Putamen (tissue), 1 donor: ENCODE measurements around the gene SLC22A17.
"Not testable (repeated sequence)": the region's sequence is repeated elsewhere in the genome, so short reads cannot be mapped to it uniquely, and the experiment has no call there.

Source experiments
- DNase-seq: peaks from one replicate; pipeline ENCODE4 v3.0.0-alpha.2; 2016; ENCODE audit warnings: low spot score

Gene SLC22A17

DNA sequence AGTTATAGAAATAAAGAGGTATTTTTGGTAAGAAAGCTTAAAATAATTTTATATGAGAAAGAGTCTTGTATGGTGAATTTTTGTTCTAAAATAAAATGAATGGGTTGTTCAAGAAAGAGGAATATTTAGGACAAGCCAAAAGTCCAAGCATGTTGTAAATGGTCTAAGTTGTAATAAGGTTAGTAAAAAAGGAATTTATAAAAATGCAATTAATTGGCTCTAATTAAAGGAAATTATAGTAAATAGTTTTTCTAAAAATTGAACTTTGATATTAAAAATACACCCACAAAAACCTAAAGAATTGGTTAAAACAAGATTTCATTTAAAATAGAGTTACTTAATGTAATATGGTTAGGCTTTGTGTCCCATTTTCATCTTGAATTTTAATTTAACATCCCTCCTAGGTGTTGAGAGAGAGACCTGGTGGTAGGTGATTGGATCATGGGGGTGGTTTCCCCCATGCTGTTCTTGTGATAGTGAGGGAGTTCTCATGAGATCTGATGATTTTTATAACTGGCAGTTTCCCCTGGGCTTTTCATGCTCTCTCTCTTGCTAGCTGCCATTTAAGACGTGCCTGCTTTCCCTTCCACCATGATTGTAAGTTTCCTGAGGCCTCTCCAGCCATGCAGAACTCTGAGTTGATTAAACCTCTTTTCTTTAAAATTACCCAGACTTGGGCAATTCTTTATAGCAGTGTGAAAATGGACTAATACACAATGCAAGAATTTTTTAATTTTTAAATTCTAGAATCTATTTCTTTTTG, 13.0 kb downstream of the SLC22A17 start:
- DNase-seq = no peak

DNA sequence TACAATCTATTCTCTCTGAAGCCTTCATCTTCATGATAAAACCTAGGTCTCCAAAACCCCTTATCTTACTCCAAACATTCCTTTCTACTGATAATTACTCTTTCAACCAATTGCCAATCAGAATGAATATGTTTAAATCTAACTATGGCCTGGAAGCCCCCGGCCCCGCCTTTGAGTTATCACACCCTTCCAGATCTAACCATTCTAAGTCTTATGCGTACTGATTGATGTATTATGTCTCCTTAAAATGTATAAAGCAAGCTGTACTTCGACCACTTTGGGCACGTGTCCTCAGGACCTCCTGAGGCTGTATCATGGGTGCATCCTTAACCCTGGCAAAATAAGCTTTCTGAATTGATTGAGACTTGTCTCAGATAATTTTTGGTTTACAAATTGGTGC, 17.1 kb downstream of the SLC22A17 start:
- no peak for DNase-seq

DNA sequence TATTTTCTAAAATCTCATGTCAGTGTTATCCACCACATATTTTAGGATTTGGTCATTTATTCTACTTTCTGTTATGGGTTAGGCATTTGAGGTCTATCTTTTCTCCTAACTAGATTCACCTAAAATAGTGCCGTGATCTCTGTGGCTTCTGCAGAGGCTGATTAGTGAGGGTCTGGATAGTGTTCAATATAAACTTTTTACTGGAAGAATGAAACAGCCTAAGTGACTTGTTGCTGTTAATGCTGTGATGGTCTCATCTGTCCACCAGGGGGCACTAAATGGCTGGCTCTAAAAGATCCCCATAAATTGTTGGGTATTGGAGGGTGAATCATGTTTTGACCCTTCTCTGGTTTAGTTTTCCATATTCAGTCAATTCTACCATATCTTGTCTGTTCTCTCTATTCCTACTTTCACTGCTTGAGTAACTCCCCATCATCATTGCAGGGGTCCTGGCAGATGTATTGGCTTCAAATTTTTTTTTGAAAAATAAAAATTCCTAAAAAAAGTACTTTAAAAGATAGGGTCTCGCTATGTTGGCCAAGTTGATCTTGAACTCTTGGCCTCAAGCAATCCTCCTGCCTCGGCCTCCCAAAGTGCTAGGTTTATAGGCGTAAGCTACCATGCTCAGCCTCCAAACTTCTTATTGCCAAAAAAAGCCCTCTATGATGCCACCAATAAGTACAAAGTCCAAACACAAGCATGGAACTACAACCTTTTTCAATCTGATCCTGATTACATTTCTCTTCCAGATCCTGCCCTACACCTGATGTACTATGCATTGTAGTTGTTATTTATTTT, 24.5 kb downstream of the SLC22A17 start:
- DNase-seq = peak; percentile 74

DNA sequence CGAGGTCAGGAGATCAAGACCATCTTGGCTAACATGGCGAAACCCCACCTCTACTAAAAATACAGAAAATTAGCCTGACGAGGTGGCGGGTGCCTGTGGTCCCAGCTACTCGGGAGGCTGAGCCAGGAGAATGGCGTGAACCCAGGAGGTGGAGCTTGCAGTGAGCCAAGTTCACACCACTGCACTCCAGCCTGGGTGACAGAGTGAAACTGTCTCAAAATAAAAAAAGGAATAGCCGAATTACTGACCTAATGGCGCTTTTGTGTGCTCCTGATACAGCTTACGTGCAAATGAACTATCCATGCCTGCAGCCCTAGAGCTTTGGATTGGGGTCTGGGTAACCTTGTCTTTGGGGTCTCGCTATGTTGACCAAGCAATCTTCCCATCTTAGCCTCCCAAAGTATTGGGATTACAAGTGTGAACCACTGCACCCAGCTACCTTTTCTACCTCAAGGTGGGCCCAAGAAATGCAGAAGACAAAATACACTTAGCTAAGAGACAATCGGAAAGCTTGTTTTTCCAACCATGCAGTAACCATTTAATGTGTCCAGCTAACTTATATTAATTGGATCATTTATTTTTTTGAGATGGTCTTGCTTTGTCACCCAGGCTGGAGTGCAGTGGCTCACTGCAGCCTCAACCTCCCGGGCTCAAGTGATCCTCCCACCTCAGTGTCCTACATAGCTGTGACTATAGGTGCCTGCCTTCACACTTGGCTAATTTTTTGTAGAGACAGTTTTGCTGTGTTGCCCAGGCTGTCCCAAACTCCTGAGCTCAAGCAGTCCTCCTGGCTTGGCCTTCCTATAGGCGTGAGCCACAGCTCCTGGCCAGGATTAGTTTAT, 26.0 kb downstream of the SLC22A17 start:
- DNase-seq = no peak

DNA sequence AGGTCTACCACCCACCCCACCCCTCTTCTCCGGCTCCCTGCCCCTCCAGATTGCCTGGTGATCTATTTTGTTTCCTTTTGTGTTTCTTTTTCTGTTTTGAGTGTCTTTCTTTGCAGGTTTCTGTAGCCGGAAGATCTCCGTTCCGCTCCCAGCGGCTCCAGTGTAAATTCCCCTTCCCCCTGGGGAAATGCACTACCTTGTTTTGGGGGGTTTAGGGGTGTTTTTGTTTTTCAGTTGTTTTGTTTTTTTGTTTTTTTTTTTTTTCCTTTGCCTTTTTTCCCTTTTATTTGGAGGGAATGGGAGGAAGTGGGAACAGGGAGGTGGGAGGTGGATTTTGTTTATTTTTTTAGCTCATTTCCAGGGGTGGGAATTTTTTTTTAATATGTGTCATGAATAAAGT, 26.9 kb downstream of the SLC22A17 start:
- DNase-seq = not testable (repeated sequence)

DNA sequence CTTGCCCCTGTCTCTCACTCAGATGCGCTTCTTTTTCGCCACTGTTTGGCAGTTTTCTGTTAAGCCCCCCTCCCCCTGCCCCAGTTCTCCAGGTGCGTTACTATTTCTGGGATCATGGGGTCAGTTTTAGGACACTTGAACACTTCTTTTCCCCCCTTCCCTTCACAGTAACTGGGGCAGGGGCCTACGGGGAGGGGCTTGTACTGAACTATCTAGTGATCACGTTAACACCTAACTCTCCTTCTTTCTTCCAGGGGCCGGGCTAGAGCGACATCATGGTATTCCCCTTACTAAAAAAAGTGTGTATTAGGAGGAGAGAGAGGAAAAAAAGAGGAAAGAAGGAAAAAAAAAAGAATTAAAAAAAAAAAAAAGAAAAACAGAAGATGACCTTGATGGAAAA, 27.7 kb downstream of the SLC22A17 start:
- no peak for DNase-seq

DNA sequence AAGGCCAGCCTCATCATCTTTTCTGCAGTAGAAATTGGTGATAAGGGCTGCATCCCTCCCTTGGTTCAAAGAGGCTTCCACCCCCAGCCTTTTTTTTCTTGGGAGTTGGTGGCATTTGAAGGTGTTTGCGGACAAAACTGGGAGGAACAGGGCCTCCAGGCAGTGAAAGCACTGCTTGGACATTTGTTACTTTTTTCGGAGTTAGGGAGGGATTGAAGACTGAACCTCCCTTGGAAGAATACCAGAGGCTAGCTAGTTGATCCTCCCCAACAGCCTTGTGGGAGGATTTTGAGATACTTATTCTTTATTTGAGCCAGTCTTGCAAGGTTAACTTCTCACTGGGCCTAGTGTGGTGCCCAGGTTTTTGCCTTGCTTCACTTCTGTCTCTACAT, 28.2 kb downstream of the SLC22A17 start:
- no peak for DNase-seq

DNA sequence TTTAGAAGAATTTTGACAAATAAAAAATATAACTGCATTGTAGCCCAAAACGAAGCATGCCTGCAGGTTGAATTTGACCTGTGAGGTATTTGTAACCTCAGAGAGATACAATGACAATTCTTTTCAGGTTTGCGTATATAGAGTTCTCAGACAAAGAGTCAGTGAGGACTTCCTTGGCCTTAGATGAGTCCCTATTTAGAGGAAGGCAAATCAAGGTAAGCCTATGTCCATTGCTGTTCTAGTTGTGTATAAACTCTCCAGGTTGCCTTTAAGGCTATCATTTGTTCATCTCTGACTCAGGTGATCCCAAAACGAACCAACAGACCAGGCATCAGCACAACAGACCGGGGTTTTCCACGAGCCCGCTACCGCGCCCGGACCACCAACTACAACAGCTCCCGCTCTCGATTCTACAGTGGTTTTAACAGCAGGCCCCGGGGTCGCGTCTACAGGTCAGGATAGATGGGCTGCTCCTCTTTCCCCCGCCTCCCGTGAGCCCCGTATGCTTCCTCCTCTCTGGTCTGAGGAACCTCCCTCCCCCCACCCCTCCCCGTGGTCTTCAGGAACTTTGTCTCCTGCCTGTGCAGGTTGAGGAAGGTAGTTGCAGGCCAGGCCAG, 28.7 kb downstream of the SLC22A17 start:
- no peak for DNase-seq

DNA sequence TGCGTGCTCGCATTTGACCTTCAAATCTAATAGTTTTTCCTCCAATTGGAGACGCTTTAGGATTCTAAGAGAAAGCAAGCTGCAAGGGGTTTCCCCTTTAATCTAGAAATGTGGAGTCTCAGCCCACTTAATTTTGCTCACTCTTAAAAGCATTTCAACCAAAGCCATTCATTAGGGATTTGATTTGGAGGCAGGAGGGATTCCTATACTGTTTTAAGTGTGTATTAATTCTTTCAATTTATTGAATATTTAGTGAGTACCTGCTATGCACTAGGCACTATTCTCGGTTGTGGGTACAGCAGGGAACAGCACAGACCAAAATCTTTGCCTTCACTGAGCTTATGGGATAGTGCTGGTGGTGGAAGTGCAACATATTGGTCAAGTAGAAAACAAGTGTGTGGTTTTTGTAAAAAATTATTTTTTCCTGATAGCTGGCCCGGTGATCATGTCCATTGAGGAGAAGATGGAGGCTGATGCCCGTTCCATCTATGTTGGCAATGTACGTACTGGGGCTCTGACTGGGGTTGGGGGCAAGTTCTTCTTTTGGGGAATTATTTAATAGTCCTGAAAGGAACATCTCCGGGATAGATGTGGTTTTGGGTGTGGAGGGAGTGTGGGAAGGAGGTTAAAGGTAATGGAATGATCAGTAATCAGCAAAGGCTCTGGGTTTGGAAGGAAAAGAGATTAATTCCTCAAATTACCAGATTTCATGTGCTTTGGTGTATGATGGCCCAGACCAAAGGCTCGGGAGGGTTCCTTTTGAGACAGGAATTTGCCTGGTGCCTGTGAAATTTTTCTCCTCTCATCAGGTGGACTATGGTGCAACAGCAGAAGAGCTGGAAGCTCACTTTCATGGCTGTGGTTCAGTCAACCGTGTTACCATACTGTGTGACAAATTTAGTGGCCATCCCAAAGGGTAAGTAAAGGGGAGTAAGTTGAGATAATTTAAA, 29.8 kb downstream of the SLC22A17 start:
- DNase-seq = no peak

DNA sequence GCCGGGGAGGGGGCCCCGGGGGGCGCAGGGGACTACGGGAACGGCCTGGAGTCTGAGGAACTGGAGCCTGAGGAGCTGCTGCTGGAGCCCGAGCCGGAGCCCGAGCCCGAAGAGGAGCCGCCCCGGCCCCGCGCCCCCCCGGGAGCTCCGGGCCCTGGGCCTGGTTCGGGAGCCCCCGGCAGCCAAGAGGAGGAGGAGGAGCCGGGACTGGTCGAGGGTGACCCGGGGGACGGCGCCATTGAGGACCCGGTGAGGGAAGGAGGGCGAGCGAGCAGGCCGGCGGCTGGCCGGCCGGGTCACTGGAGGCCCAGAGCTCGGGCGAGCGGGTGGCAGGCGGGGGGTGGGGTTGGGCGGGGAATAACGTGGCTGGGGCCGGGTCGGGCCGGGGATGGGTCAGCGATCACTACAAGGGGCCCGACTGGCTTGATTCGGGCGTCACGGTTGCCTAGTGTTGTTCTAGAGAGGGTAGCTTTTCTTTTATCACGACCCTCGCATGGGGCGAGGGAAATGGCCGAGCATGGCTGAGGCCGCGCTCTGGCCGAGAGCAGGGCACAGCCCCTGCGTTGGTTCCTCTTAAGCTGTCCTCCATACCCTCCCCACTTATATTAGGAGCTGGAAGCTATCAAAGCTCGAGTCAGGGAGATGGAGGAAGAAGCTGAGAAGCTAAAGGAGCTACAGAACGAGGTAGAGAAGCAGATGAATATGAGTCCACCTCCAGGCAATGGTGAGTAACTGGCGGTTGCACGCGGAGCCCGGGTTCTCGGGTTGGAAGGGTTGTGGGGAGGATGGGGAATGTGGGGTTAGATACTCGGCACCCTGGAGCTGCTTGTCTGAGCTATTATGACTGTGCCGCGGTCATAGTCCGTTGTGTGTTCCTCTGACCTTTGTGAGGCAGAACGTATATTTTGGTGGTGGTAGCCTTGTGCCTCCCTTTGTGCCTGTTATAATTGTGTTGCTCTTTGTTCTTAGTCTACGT, 30.8 kb downstream of the SLC22A17 start:
- DNase-seq = no peak

DNA sequence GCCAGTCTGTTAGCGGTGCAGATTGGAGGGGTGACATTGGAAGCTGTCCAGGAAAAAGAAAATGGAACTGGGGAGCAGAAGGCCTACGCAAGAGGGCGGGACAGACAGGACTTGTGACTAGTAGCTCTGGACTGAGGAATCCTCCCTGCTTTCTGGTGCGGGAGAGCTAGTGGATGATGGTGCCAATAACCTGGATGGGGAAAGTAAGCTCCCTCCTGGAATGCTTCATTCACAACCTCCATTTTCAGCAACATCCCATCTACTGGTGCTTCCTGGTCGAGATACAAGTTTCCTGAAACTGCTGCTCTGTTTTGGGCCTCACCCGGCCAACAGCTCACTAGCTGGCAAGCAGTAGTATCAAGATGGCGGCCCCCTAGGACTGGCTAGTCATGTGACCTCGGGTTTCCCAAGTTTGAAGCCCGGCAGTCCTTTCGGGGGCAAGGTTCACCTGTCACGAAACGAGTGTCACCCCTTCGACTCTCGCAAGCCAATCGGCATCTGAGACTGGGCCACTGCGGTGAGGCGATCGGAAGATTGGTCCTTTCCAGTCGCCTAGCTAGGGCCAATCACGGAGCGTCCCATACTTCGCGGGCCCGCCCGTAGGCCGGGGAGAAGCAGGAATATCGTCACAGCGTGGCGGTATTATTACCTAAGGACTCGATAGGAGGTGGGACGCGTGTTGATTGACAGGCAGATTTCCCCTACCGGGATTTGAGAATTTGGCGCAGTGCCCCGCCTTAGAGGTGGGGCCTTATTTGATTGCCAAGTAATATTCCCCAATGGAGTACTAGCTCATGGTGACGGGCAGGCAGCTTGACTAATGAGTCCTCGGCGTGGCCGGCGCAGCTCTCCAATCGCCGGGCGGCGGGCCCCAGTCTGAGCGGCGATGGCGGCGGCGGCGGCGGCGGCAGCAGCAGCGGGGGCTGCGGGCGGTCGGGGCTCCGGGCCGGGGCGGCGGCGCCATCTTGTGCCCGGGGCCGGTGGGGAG, 31.8 kb downstream of the SLC22A17 start, which contains the start of gene PABPN1:
PABPN1 (plus strand) TSS at position 874 of the 988 bp plus-strand sequence; CDS start at position 887, 13 bp downstream.
- peak; percentile 100 for DNase-seq

DNA sequence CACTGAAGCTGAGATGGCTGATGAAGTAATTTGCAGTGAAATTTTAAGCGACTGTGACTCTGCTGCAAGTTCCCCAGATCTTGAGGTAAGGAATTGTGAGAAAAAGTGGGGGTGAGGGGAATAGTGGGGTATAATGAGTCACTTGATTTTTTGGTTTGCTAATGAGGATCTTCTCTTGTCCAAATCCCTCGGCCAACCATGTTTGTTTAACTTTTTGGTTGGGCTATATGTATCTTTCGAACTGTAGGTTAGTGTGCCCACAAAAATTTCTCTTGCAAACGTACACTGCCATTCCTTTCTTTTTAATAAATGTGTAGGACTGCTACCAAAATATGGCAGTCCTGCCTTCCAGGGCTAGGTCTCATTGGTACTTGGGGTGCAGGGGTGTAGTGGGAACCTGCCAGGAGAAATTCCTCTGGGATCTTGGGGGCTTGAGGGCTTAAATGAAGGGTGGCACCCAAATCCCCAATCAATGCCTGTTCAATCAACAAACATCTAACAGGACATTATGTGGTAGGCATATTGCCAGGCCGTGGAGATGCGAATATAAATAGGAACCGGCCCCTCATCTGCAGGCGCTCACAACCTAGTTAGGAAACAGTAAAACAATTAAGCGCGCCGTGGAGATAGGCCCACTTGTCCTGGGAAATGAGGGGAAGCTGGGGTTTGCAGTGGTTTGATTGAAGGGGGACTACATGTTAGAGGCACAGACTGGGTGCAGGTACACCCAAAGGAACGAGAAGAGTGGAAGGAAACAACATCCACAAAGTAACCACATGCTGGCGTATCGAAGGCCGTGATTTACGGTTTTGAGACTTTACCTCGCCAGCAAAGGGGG, 32.7 kb downstream of the SLC22A17 start:
- DNase-seq = no peak

DNA sequence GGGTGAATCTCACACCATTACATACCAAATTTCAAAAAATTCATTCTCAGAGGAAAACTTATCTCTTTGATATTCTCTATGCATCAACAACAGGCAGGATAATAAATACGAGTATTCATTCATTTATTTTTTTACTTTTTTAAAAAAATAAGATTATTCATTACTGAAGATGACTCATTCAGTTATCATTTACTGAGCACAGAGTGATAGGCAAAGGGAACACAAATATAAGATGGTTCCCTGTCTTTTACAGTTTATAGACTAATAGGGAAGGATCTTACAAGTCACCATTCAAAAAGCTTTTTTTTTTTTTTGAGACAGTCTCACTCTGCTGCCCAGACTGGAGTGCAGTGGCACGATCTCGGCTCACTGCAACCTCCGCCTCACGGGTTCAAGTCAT, 36.4 kb downstream of the SLC22A17 start:
- no peak for DNase-seq

DNA sequence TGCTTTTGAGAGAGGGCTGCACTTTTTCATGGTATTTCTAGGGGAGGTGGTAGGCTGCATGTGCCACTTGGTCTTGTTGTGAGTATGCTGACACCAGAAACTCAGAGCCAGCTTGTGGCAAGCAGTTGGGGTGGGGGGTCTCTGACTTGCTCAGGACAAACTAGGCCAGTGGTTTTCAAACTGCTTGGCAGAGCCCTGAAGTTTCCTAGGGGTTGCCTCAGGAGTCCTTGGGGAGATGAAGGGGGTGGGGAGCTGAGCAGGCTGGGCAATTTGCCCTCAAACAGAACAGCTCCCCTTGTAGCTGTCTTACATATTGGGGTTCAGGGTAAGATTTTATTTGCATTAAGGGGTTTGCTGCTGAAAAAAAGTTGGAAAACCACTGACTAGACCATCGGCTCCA, 42.1 kb downstream of the SLC22A17 start:
- no peak for DNase-seq

DNA sequence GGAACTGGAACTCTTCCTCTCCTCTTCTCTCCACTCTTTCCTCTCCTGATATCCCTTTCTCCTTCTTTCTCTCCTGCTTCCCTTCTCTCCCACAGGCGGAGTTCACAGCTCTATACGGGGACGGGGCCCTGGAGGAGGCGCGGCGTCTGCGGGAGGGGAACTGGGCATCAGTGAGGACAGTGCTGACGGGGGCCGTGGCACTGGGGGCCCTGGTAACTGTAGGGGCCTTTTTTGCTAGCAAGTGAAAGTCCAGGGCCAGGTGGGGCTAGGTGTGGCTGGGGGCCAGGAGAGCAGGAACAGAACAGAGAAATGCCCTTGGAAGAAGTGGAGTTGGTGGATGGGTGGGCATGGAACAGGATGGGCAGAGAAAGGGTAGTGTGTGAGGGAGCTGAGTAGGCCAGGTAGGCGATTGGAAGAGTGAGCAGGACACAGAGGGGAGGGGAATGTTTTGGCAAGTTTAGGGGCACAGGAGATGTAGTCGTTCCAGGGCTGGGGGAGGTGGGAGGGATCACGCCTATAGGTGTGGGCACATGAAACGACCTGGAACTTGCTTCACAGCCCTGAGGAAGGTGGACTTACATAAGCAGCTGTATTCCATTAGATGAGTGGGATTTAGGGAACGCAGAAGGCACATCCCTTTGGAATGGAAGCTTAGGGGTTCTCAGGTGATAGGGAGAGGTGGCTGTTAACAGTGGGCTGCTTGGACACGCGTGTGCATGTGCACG, 43.8 kb downstream of the SLC22A17 start:
- DNase-seq = no peak
